Central memory CD8-positive, alpha-beta T cell (primary cell): ENCODE results near the gene GNAQ.
"Not testable (repeated sequence)": the region's sequence is repeated elsewhere in the genome, so short reads cannot be mapped to it uniquely, and the experiment has no call there.

Experiments
- ATAC-seq: fragments of 150-1000 bp; cut with Tn5 transposase; replicated peaks from 2 replicates; pipeline ENCODE4 v1.10.0; 2022; ENCODE audit warnings: mild to moderate bottlenecking, moderate FRiP score, moderate number of reproducible peaks; ENCODE audit not compliant: poor library complexity, severe bottlenecking; ENCODE audit errors: extremely low read depth
- DNase-seq, 2 donors: peaks; one replicate each; pipeline ENCODE4 v3.0.0; 2021; ENCODE audit warnings: low spot score in 2 of 2
- H3K27ac Mint-ChIP-seq: one replicate; pipeline ENCODE4 v1.8.0; 2022; ENCODE audit warnings: low read depth, mild to moderate bottlenecking, moderate library complexity, mixed read lengths
- H3K27me3 Mint-ChIP-seq: one replicate; pipeline ENCODE4 v1.8.0; 2022; ENCODE audit warnings: mixed read lengths
- H3K36me3 Mint-ChIP-seq: one replicate; pipeline ENCODE4 v1.8.0; 2022; ENCODE audit warnings: mild to moderate bottlenecking, moderate library complexity, mixed read lengths; ENCODE audit not compliant: insufficient read depth
- H3K4me1 Mint-ChIP-seq: one replicate; pipeline ENCODE4 v1.8.0; 2022; ENCODE audit warnings: mixed read lengths
- H3K4me3 Mint-ChIP-seq: one replicate; pipeline ENCODE4 v1.8.0; 2022; ENCODE audit warnings: mild to moderate bottlenecking, moderate library complexity, mixed read lengths
- H3K9me3 Mint-ChIP-seq: one replicate; pipeline ENCODE4 v1.8.0; 2022; ENCODE audit warnings: mixed read lengths

GNAQ gene

DNA sequence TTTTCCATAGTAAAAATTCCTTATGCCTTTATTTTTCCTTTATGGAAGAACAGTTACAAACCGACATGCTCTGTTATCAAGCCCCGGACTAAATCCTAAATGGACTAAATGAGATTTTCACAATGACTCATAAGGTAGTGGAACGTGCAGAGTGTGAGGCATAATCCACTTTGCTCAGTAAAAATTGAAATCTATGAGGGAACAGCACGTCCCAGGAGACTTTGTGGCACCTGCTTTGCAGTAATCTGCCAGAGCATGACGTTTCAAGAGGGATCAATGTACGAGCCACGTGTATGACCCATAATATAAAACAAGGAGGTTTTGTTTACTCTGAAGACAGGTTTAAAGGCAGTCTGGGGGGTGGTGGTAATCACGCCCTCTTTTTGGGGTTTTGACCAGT is 299.7 kb downstream of the GNAQ start:
- H3K9me3 Mint-ChIP-seq = no peaks in the 10 kb centered on the region
- H3K4me1 Mint-ChIP-seq = no peaks in the 10 kb centered on the region
- H3K27me3 Mint-ChIP-seq = no peaks in the 10 kb centered on the region
- no peak for ATAC-seq
- H3K36me3 Mint-ChIP-seq = peaks cover 2% of the 10 kb centered on the region
- H3K4me3 Mint-ChIP-seq = no peak overlapping the region
- H3K27ac Mint-ChIP-seq = no peak overlapping the region
- no peak for DNase-seq

DNA sequence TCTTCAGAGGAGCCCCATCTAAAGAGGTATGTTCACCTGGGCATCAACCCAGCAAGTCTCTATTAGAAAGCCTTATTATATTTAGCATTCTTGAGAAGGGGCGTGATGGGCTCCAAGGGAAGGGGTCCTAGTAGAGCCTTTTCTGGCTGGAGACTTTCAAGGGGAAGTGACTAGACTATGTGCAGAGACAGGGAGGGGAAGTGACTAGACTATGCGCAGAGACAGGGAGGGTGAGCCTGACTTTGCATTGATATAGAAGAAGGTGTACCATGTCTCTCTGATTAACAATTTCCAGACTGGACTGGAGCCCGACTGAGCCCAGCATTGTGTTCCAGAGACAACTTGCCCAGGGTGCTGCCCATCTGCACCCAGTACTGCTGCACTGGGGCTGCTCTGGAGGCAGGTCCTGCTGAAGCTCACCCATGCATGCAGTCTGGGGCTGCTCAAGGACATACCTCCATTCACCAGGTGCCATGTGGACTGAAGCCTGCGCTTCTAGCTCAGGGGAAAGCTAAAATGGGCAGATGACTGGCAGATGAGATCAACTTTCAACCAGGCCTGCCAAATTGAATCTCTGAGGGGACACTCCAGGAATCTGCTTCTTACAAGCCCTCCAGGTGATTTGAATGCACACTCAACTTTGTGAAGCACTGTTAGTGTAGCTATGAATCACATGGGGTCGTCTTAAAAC is 300.5 kb downstream of the GNAQ start:
- Mint-ChIP-seq H3K36me3 (peaks cover 2% of the 10 kb centered on the region), H3K27me3 (no peaks in the 10 kb centered on the region), H3K4me3 (no peak overlapping the region), H3K4me1 (no peaks in the 10 kb centered on the region), H3K27ac (no peak overlapping the region), H3K9me3 (no peaks in the 10 kb centered on the region)
- no peak for DNase-seq
- no peak for ATAC-seq

DNA sequence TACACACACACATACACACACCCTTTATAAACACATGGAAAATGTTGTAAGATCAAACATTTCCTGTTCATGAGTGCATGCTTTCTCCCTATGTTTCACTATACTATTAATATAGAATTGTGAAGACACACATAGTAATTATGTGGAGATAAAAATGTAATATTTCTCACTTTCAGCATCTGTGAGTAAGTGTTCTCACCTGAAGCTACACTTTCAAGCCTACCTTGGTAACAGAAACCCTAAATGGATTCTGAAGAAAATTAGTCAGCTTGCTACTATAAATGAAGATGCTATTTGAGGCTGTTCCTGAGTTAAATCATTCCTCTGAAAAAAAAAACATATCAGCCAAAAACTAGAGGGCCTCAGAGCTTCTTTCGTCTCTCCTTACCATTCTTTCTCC is 302.4 kb downstream of the GNAQ start:
- H3K27ac Mint-ChIP-seq = no peak overlapping the region
- H3K27me3 Mint-ChIP-seq = no peaks in the 10 kb centered on the region
- no peak for ATAC-seq

DNA sequence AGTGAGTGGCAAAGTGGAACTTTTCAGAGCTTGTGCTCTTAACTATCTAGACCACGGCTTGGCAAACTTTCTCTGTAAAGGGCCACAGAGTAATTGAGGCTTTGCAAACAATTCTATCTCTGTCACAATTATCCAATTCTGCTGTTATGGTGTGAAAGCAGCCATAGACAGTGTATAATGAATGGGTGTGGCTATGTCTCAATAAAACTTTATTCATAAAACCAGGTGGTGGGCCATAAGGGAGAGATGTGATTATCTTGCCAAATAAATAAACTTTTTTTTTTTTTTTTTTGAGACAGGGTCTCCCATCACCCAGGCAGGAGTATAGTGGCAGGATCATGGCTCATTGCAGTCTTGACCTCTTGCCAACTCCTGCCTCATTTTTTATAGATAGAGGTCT is 304.8 kb downstream of the GNAQ start:
- no peak for ATAC-seq
- H3K27ac Mint-ChIP-seq = no peak overlapping the region
- H3K36me3 Mint-ChIP-seq = peaks cover 2% of the 10 kb centered on the region
- no peaks in the 10 kb centered on the region for H3K27me3 Mint-ChIP-seq
- DNase-seq = no peak
- no peak overlapping the region for H3K4me3 Mint-ChIP-seq
- no peaks in the 10 kb centered on the region for H3K9me3 Mint-ChIP-seq
- H3K4me1 Mint-ChIP-seq = no peaks in the 10 kb centered on the region

More for the DNA sequence above, 302.4 kb downstream of the GNAQ start:
- Mint-ChIP-seq H3K4me3 (no peak overlapping the region), H3K9me3 (no peaks in the 10 kb centered on the region), H3K4me1 (no peaks in the 10 kb centered on the region), H3K36me3 (peaks cover 2% of the 10 kb centered on the region)
- DNase-seq = no peak

DNA sequence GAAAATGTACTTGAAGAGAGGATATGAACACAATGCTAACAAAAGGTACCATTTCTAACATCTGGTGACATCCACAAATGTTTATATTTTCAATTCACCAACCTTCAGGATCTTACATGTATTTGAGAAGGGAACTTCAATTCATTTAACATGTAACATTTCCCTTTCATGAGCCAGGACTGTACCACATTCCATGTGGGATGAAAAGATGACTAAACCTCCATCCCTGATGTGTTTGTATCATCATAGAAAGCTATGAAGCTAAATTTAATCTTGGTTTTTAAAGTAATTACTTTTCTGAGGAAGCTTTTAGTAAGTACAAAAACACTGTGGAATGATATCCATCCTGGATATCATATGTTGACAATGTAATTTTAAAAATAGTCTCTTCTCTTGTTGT is 305.3 kb downstream of the GNAQ start:
- peaks cover 2% of the 10 kb centered on the region for H3K36me3 Mint-ChIP-seq
- no peak overlapping the region for H3K27ac Mint-ChIP-seq
- no peak overlapping the region for H3K4me3 Mint-ChIP-seq
- H3K9me3 Mint-ChIP-seq = no peaks in the 10 kb centered on the region
- H3K4me1 Mint-ChIP-seq = no peaks in the 10 kb centered on the region
- H3K27me3 Mint-ChIP-seq = no peaks in the 10 kb centered on the region
- no peak for DNase-seq
- ATAC-seq = no peak

DNA sequence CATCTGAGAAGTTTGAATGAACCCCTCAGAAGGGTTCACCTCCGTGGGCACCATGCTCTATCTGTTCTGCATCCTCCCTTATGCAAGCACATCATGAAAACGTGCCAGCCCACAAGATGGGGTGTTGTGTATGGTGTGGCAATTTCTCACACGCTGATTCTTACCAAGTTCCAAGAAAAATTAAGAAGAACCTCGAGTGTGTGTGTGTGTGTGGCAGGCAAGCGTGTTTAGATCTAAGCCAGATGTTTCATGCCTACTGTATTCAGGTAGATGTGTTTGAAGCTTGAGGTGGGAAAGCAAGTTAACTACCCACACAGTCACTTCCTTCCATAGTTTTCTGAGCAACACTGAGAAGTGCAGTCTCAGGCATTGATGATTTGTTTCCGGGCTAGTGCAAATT is 305.8 kb downstream of the GNAQ start:
- Mint-ChIP-seq H3K4me3 (no peak overlapping the region), H3K4me1 (no peaks in the 10 kb centered on the region)

DNA sequence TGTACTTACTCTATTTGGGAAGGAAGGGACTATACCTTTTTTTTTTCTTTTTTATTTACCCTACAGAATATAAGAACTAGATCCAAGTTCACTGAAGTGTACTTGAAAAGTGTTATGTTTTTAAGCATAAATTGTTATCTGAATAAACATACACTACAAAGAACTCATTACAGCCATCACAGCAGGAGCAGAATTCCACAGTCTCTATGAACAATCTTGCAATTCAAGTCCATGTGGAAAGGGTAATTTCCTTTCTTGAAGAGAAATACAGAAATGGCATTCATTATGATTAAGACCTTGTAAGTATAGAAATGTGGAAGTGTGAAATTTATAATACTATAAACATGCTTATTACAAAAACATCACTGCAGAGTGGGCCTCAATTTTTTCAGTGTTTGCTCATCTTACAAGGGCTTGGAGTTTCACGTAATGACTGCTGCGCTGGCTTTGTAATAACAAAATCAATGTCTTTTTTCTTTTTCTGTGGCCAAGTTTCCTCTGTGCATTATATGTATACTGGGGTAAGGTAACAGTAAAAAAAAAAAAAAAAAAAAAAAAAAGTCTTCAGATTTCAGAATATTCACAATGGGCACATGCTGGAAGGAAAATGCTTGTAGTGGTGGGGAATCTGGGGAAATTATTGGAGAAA is 306.4 kb downstream of the GNAQ start:
- Mint-ChIP-seq H3K4me1 (no peaks in the 10 kb centered on the region), H3K9me3 (no peaks in the 10 kb centered on the region), H3K4me3 (no peak overlapping the region), H3K36me3 (peaks cover 3% of the 10 kb centered on the region), H3K27me3 (no peaks in the 10 kb centered on the region), H3K27ac (no peak overlapping the region)
- DNase-seq = no peak
- ATAC-seq = no peak

More for the DNA sequence above, 305.8 kb downstream of the GNAQ start:
- peaks cover 2% of the 10 kb centered on the region for H3K36me3 Mint-ChIP-seq
- ATAC-seq (no peak), DNase-seq (no peak)
- H3K9me3 Mint-ChIP-seq = no peaks in the 10 kb centered on the region
- H3K27me3 Mint-ChIP-seq = no peaks in the 10 kb centered on the region
- no peak overlapping the region for H3K27ac Mint-ChIP-seq

DNA sequence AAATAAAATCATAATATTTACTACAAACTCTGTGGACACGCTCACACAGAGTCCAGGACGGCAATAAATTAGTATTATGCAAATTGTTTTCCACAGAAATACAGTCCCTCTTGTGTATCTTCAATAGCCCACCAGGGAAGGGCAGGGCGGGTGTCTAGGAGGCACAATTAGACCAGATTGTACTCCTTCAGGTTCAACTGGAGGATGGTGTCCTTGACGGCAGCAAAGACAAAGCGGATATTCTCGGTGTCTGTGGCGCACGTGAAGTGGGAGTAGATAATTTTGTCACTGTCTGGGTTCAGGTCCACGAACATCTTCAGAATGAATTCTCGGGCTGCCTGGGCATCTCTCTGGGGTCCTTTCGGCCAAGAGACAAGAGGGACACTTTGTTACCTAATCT is 310.5 kb downstream of the GNAQ start:
- H3K27ac Mint-ChIP-seq, H3K36me3 Mint-ChIP-seq, H3K27me3 Mint-ChIP-seq, H3K9me3 Mint-ChIP-seq, H3K4me1 Mint-ChIP-seq, DNase-seq, ATAC-seq, H3K4me3 Mint-ChIP-seq: not testable (repeated sequence)

DNA sequence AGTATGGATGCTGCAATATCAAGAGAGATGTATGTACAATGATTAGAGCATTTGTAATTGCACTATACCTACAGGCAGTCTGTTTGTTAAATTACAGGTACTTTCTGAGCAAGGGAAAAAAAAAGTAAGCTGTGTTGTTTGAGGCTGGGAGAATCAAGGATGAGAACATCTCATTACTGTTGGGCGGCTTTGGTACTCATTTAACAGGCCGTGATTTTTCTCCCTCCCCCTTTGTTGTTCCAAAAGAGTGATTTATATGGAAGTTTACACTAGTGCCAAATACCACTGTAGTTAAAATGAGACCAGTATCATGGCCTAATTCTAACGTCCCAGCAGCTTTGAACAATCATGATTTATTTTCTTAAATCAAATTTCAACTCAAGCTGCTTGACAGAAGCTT is 312.3 kb downstream of the GNAQ start:
- Mint-ChIP-seq H3K27ac (no peak overlapping the region), H3K36me3 (peaks cover 2% of the 10 kb centered on the region), H3K27me3 (no peaks in the 10 kb centered on the region), H3K4me3 (no peak overlapping the region), H3K4me1 (no peaks in the 10 kb centered on the region), H3K9me3 (no peaks in the 10 kb centered on the region)
- DNase-seq (no peak), ATAC-seq (no peak)

DNA sequence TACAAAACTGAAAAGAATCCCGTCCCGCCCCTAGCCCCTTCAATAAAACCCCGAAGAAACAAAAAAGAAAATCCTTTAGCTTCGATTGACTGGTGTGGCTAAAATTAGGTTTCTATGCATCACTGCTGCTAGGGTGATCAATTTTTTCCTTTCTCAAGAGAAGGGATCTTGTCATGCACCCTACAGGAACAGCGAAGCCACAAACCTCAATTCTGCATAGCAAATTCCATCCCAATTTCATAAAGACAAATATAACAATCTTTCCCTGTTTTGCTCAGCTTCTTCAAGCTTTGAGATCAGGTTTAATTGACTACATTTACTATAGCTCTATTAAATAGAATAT is 313.3 kb downstream of the GNAQ start:
- H3K4me3 Mint-ChIP-seq, H3K27ac Mint-ChIP-seq, H3K4me1 Mint-ChIP-seq, H3K27me3 Mint-ChIP-seq, H3K9me3 Mint-ChIP-seq, H3K36me3 Mint-ChIP-seq, ATAC-seq, DNase-seq: not testable (repeated sequence)

DNA sequence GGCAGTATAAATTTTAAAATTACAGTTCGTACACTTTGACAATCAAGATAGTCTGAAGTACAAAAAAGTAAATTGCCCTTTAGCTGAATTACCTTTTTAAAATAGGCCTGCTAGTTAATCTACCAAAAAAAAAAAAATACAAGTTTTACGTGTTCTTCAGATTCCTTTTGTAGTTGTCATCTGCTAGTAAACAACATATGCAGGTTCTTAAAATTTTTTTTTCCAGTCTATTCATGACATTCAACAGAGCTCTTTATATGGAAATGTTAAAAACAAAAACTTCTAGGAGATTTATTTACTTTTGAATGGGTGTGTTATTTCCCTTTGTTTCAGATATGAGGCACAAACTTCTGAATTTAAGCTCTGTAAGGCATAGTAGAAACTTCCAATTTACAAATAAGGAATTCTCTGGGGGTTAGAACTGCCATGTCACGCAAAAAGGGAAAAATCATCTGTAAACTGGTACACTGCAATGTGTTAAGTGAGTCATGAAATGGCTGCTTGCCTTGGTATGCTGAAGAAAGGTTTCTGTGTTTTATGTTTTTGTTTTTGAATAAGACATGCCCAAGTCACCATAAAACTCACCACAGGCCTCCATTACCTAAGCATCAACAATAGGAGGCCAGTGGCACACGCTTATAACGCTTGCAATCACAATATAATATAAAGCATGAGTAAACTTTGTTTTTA is 313.9 kb downstream of the GNAQ start:
- H3K4me1 Mint-ChIP-seq, H3K4me3 Mint-ChIP-seq, H3K9me3 Mint-ChIP-seq, H3K27ac Mint-ChIP-seq, ATAC-seq, H3K27me3 Mint-ChIP-seq, DNase-seq, H3K36me3 Mint-ChIP-seq: not testable (repeated sequence)

DNA sequence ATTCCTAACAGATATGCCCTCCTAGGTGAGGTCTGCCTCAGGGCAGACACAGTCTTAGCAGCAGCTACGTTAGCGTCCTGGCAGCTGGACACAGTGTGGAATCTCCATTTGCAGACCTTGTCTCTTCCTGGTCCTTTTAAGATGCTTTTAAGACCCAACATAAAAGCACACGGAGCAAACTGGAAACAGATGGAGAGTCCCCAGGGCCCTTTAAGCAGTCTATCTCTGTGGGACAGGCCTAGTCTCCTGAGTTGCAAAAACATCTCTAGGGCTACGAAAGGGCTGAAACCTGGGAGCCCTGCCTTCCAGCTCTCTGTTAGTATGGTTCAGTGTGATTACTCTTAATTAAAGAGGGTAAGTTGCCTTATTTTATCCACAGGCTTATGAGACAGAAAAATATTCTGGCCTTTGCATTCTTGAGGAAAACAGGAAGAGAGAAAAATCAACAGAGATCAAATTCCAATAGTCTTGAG is 317.5 kb downstream of the GNAQ start:
- Mint-ChIP-seq H3K4me3 (no peak overlapping the region), H3K36me3 (no peaks in the 10 kb centered on the region), H3K4me1 (no peaks in the 10 kb centered on the region), H3K9me3 (peaks cover 5% of the 10 kb centered on the region), H3K27me3 (peaks cover 15% of the 10 kb centered on the region), H3K27ac (no peak overlapping the region)
- ATAC-seq = no peak
- DNase-seq = no peak

DNA sequence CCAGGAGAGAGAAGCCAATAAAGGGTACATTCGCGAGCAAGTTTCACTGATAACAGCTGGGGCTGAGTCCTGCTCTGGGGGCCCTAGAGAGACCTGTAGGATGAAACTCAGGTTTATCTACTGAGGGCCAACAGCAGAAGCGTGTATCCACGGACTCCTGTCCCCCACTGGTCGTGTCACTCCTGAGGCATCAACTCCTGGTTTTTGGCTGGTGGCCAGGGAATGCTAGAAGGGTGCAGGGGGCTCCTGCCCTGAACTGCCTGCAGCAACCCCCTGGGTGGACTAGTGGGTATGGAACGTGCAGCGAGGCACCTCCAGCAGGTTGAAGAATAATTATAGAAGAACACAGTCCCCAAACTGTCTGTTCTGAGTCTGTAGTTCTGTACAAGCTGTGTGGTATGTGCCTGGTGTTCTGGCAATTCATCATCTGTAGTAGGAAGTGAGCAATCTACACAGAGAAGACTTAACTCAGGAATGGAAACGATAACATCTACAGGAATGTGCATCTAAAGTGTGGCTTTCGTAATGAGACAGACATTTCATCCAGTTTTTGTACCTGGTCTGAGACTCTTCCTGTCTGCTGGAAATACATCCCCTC is 319.0 kb downstream of the GNAQ start:
- Mint-ChIP-seq H3K36me3 (no peaks in the 10 kb centered on the region), H3K27ac (no peak overlapping the region), H3K4me1 (no peaks in the 10 kb centered on the region), H3K9me3 (peaks cover 5% of the 10 kb centered on the region), H3K27me3 (peaks cover 15% of the 10 kb centered on the region), H3K4me3 (no peak overlapping the region)
- no peak for DNase-seq
- ATAC-seq = no peak
